ENCODE measurements around the gene PIGN.

The PIGN gene, protein sequence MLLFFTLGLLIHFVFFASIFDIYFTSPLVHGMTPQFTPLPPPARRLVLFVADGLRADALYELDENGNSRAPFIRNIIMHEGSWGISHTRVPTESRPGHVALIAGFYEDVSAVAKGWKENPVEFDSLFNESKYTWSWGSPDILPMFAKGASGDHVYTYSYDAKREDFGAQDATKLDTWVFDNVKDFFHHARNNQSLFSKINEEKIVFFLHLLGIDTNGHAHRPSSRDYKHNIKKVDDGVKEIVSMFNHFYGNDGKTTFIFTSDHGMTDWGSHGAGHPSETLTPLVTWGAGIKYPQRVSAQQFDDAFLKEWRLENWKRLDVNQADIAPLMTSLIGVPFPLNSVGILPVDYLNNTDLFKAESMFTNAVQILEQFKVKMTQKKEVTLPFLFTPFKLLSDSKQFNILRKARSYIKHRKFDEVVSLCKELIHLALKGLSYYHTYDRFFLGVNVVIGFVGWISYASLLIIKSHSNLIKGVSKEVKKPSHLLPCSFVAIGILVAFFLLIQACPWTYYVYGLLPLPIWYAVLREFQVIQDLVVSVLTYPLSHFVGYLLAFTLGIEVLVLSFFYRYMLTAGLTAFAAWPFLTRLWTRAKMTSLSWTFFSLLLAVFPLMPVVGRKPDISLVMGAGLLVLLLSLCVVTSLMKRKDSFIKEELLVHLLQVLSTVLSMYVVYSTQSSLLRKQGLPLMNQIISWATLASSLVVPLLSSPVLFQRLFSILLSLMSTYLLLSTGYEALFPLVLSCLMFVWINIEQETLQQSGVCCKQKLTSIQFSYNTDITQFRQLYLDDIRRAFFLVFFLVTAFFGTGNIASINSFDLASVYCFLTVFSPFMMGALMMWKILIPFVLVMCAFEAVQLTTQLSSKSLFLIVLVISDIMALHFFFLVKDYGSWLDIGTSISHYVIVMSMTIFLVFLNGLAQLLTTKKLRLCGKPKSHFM

DNA sequence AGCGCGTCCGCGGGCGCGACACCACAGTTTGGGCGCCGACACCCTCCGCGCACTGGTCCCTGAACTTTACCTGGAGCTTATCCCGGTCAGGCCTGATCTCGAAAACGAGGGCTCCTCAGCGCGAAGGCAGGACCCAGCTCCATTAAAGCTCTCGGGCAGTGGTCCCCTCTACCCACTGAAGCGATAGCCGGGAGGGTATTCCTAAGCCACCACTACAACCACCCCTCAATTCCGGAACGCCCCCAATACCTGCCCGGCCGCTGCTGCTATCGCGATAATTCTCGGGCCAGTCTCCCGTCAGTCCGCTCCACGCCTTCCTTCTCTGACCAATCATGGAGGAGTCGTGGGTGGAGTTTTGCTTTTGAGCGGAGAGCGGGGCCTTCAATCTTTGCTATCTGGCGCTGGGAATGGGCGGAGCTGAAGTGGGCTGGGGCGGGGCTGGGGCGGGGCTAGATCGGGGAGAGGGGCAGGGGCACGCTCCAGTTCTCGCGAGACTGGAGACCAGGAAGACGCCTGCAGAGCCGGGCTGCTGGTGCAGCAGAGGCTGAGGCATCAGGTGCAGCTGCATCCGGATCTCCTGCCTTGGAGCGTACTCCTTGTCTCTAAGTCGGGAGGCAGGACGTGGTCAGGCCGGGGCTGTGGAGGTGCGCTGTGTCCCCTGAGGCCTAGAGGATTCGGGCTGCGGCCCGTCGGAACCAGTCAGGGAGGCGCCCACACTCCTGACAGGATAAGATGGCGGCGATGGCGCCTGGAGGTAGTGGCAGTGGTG, at the start of gene PIGN, which contains the start of gene RELCH:
PIGN (minus strand) TSS at position 283 of the 769 bp plus-strand sequence. CDS start 25,703 bp downstream, outside the sequence.
RELCH (plus strand) TSS at position 482 of the 769 bp plus-strand sequence; CDS start at position 733, 251 bp downstream.
- DNase-seq (ENCODE audit: low read depth) = peak; percentile 91

- DNase-seq (ENCODE audit: low read depth) = no peak
These were observed 49.4 kb upstream of the PIGN start for GRCh38 chr18:62236252-62236651.

GRCh38 chr18:62226047-62226446, 39.2 kb upstream of the PIGN start:
- no peak for DNase-seq (ENCODE audit: low read depth)

DNA sequence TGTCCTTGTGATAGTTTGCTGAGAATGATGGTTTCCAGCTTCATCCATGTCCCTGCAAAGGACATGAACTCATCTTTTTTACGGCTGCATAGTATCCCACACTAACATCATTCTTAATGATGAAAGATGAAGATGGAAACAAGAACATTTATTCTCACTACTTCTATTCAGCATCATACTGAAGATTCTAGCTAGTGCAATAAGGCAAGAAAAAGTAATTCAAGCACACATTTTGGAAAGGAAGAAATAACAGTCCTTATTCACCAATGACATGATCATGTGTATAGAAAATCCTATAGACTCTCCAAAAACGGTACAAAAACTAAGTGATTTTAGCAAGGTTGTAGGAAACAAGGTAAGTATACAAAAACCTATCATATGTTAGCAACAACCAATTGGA, 37.4 kb upstream of the PIGN start:
- no peak for DNase-seq (ENCODE audit: low read depth)

- no peak for DNase-seq (ENCODE audit: low read depth)
These were observed 27.9 kb upstream of the PIGN start for GRCh38 chr18:62214790-62215189.

GRCh38 chr18:62211325-62211828, 24.5 kb upstream of the PIGN start:
- DNase-seq (ENCODE audit: low read depth) = no peak

- DNase-seq (ENCODE audit: low read depth) = no peak
These were observed 23.3 kb upstream of the PIGN start for GRCh38 chr18:62210138-62210537.

- no peak for DNase-seq (ENCODE audit: low read depth)
These were observed 22.2 kb upstream of the PIGN start for GRCh38 chr18:62209046-62209445.

GRCh38 chr18:62206593-62206992, 19.7 kb upstream of the PIGN start:
- no peak for DNase-seq (ENCODE audit: low read depth)

DNA sequence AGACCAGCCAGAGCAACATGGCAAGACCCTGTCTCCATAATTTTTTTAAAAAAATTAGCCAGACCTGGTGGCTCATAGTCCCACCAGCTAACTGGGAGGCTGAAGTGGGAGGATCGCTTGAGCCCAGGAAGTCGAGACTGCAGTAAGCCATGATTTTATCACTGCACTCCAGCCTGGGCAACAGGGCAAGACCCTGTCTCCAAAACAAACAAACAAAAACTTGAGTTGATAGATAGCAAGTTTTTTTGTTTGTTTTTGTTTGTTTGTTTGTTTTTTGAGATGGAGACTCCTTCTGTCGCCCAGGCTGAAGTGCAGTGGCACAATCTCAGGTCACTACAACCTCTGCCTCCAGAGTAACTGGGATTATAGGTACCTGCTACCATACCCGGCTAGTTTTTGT, 19.0 kb upstream of the PIGN start:
- no peak for DNase-seq (ENCODE audit: low read depth)

- no peak for DNase-seq (ENCODE audit: low read depth)
These were observed 15.0 kb upstream of the PIGN start for GRCh38 chr18:62201870-62202269.

- no peak for DNase-seq (ENCODE audit: low read depth)
These were observed 13.5 kb upstream of the PIGN start for GRCh38 chr18:62200121-62200914.

DNA sequence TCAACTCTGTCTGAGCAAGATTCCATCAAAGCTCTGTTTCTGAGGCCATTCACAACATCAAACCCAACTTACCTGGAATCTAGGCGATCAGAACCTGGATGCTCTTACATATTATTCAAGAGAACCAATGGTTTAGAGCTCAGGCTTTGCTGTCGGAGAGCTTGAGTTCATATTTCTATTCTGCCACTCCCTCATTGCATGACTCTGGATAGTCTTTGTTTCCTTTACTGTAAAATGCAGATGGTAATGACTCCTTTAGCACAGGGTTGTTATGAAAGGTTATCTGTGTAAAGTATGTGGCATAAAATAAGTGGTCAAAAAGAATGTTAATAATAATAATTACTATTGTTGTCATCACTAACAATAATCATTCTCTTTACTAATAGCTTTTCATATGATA, 12.8 kb upstream of the PIGN start:
- no peak for DNase-seq (ENCODE audit: low read depth)

GRCh38 chr18:62198259-62198658, 11.4 kb upstream of the PIGN start:
- no peak for DNase-seq (ENCODE audit: low read depth)

- DNase-seq (ENCODE audit: low read depth) = no peak
These were observed 10.1 kb upstream of the PIGN start for GRCh38 chr18:62196980-62197379.

DNA sequence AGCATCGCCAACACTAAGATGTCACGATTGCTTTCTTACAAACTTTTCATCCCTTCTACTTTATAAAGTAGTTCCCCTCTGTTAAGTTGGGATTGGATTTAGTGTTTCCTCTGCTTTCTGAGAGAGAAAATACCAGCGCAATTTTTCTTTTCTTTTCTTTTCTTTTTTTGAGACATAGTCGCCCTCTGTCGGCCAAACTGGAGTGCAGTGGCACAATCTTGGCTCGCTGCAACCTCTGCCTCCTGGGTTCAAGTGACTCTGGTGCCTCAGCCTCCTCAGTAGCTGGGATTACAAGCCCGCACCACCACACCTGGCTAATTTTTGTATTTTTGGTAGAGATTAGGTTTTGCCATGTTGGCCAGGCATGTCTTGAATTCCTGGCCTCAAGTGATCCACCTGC, 9.2 kb upstream of the PIGN start:
- no peak for DNase-seq (ENCODE audit: low read depth)

DNA sequence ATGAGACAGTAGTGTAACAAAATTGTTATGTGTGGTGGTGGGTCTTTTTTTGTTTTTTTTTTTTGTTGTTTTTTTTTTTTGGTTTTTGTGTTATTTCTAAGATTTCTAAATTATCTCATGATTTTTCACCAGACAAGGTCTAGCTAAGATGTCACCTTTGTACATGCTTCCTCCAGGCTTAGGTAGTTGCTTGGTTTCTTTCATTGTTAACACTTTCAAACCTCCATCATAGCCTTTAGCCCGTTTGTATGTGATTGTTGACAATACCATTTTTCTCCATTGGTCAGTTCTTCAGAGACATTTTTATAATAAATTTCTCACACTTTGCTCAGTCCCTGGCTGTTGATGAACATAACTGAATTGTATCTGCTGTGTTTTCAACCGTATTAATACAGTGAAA, 2.4 kb upstream of the PIGN start:
- no peak for DNase-seq (ENCODE audit: low read depth)

- DNase-seq (ENCODE audit: low read depth) = no peak
These were observed 971 bp upstream of the PIGN start for GRCh38 chr18:62187543-62188510.

DNA sequence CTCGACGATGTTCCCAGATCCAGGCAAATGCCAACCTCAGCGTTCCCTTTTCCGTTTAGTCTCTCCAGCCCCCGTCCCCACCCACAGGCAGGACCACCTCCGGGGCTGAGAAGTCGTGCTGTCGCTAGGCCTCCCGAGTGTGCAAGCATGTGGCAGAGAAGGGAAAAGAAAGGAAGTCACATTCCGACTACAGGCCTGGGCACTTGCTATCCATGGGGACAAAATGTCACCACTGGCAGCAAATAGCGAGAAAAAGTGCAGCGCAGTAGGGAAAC, 420 bp downstream of the PIGN start:
- no peak for DNase-seq (ENCODE audit: low read depth)

- DNase-seq (ENCODE audit: low read depth) = peak; percentile 31
These were observed 3.2 kb downstream of the PIGN start for GRCh38 chr18:62183578-62184195.
